ENCODE results near the gene NOVA1. TPM values are rescaled to one million over a fixed set of nuclear protein-coding genes. Genes with fewer than 3 reads are reported as not detected.
A peak's percentile ranks its signal among the peaks of the same experiment; 100 is the strongest.

Gene NOVA1
- total RNA-seq, 1 donor: 6.9 TPM

DNA sequence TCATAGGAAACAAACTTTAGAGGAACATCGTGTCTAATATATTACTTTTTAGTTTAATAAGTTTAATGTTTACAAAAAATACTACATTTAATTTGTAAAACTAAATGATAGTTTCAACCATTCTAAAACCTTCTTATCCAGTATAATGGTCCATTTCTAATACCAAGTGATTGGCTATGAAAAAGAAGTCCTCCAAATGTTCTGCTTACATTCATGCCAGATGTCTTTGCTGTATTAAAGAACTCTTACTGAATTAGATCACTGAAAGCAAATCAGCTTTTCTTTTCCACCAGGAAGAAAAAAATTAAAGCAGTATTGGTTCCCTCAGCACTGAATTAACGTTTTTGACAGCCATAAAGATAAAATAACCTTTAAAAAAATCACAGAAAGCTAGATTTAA, 3.7 kb downstream of the NOVA1 start:
- TF ChIP-seq, protein P1, sequence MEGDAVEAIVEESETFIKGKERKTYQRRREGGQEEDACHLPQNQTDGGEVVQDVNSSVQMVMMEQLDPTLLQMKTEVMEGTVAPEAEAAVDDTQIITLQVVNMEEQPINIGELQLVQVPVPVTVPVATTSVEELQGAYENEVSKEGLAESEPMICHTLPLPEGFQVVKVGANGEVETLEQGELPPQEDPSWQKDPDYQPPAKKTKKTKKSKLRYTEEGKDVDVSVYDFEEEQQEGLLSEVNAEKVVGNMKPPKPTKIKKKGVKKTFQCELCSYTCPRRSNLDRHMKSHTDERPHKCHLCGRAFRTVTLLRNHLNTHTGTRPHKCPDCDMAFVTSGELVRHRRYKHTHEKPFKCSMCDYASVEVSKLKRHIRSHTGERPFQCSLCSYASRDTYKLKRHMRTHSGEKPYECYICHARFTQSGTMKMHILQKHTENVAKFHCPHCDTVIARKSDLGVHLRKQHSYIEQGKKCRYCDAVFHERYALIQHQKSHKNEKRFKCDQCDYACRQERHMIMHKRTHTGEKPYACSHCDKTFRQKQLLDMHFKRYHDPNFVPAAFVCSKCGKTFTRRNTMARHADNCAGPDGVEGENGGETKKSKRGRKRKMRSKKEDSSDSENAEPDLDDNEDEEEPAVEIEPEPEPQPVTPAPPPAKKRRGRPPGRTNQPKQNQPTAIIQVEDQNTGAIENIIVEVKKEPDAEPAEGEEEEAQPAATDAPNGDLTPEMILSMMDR (IDR thresholded peaks at IDR 0.05; ENCODE audit: insufficient read depth, low read depth, low read length): no peak
- no peak overlapping the region for H3K4me3 ChIP-seq (ENCODE audit: low read depth, low read length)
- DNase-seq (ENCODE audit: low read depth): no peak

DNA sequence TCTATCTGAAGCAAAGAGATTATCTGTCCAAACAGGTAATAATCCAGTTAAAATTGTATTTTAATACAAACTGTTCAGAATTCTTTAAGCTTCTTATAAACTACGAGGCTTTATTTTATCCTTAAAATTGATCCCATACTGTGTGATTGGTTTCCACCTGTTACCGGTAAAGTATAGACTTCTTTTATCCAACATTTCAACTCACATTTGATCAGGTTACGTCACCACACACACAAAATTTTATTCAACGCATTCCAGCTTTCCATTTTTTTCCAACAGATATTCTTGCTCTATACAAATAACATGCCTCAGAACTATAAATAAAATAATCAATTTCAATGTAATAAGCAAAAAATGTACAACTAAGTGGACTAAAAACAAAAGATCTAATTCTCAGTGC, 4.5 kb downstream of the NOVA1 start:
- H3K4me3 ChIP-seq (ENCODE audit: low read depth, low read length): no peak overlapping the region
- TF ChIP-seq, protein P1 (IDR thresholded peaks at IDR 0.05; ENCODE audit: insufficient read depth, low read depth, low read length): no peak

DNA sequence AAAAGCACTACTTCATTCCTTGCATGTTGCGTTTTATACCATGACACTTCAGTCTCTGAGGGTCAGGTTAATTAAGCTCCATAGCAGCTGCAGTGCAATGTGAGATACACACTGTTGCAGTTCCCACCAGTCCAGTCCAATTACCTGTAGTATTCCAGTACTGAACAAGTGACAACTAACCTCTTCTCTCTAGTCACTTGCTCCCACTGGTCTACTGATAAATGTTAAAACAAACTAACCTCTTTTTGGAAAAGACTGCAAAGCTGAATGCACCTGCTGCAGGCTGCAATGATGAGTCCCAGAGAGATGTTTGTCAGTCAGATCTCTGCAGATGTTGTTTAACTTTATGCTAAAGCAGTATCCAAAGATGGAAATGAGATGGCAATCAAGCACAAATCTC, 7.9 kb downstream of the NOVA1 start:
- no peak for DNase-seq (ENCODE audit: low read depth)
- H3K4me3 ChIP-seq (ENCODE audit: low read depth, low read length): no peak overlapping the region
- TF ChIP-seq, protein P1 (IDR thresholded peaks at IDR 0.05; ENCODE audit: insufficient read depth, low read depth, low read length): no peak

More for the DNA sequence above, 4.5 kb downstream of the NOVA1 start:
- DNase-seq (ENCODE audit: low read depth): no peak

DNA sequence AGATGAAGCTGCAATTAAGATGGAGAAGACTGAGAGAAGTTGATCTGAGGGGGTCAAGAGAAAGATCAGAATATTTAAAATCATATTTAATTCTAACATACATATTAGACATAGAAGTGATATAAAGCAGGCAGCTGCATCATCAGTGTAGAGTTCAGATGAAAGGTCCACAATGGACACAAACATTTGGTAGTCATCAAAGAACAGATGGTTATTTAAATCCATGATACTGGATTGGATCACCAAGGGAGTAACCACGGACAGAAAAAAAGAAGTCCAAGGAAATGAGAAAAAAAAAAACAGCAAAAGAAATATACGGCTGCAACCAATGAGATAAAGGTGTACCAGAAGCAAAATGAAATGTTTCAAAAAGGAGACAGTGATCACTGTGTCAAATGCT, 20.1 kb downstream of the NOVA1 start:
- H3K4me3 ChIP-seq (ENCODE audit: low read depth, low read length): no peak overlapping the region
- DNase-seq (ENCODE audit: low read depth): no peak
- TF ChIP-seq, protein P1 (IDR thresholded peaks at IDR 0.05; ENCODE audit: insufficient read depth, low read depth, low read length): no peak

DNA sequence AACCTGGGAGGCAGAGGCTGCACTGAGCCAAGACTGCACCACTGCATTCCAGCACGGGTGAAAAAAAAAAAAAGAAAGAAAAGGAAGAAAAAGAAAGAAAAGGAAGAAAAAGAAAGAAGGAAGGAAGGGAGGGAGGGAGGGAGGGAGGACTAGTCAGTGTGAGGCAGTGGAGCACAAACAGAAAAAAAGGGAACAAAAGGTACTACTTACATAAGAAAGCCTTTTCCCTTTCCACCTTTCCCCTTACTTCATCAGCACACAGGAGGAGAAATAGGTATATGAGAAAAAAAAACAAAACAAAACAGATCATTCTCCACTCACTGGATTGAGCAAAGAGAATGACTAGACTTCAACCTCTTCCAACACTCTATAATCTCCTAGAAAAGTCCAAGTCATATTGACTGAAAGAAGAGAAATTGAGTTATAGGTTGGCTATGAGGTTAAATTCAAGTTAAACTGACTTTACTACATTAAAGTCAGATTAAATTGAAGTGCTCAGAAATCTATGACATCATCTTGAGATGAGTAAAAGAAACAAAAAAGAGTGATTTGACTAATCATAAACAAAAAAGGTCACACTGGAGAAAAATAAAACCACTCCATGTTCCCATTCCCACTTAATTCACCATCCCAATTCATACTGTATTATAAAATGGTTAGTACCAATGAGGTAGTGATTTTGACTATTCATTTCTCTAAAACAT, 43.6 kb downstream of the NOVA1 start:
- no peak overlapping the region for H3K4me3 ChIP-seq (ENCODE audit: low read depth, low read length)
- TF ChIP-seq, protein P1 (IDR thresholded peaks at IDR 0.05; ENCODE audit: insufficient read depth, low read depth, low read length): no peak
- no peak for DNase-seq (ENCODE audit: low read depth)

DNA sequence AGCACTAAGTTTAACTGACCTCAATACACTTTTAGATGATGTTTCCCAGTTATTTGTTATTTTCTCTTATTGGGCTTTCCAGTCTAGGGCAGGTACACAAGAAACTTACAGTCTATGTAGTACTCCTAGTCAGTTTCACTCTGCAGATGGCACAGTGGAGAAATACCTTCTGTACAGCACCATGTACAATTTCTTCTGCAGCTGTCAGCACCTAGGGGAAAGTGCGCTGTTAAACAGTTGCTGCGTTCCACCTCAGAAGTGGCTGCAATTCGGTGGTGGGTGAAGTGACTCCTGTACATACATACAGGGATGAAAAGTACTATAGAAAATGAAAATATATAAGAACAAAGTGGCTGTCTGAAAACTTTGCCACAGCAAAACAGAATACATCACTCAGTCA, 48.3 kb downstream of the NOVA1 start:
- H3K4me3 ChIP-seq (ENCODE audit: low read depth, low read length): no peak overlapping the region
- TF ChIP-seq, protein P1 (IDR thresholded peaks at IDR 0.05; ENCODE audit: insufficient read depth, low read depth, low read length): no peak
- no peak for DNase-seq (ENCODE audit: low read depth)

DNA sequence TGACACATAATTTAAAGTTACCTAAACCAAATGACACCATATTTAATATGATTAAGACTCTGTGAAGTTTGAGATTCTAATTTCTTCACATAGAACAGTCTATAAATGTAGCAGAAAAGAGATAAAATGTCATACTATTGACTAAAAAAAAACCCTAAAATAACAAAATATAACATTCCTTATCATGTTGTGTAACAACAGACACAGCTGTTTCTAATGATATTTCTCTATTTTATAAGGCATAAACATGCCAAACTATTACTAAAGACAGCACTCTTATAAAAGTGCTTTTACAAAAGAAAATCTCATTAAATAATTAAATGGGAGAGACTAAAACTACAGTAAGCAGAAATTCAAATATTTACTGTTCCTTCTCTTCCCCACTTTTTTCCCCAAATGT, 49.4 kb downstream of the NOVA1 start:
- H3K4me3 ChIP-seq (ENCODE audit: low read depth, low read length): no peak overlapping the region
- DNase-seq (ENCODE audit: low read depth): peak; percentile 21
- TF ChIP-seq, protein P1 (IDR thresholded peaks at IDR 0.05; ENCODE audit: insufficient read depth, low read depth, low read length): no peak

Measured in fibroblast of villous mesenchyme (primary cell).